ENCODE data around the gene ZC3HAV1.
"Not testable (repeated sequence)": the region's sequence is repeated elsewhere in the genome, so short reads cannot be mapped to it uniquely, and the experiment has no call there.

The ZC3HAV1 gene

GRCh38 chr7:139103057-139103815 lies 6.3 kb downstream of the ZC3HAV1 start:
- Histone ChIP-seq H4K20me1 (ENCODE audit: insufficient read depth, low read length) (no peaks in the 10 kb centered on the region), H3K9ac (ENCODE audit: low read length) (no peak overlapping the region), H3K4me1 (ENCODE audit: insufficient read depth, low read length, severe bottlenecking) (peaks cover 57% of the 10 kb centered on the region), H3K4me3 (ENCODE audit: low read depth, low read length, poor library complexity, severe bottlenecking) (no peak overlapping the region), H3K9me3 (ENCODE audit: low read length) (no peaks in the 10 kb centered on the region), H2AFZ (ENCODE audit: low read length) (no peak overlapping the region), H3K4me2 (ENCODE audit: low read length) (peak overlapping the region; percentile 61; the same call in 1 of the 2 replicates), H3K36me3 (ENCODE audit: insufficient read depth, low read length) (no peaks in the 10 kb centered on the region), H3K27ac (ENCODE audit: low read depth, low read length, poor library complexity, severe bottlenecking) (peak overlapping the region; percentile 76), H3K27me3 (ENCODE audit: insufficient read depth, low read length) (no peaks in the 10 kb centered on the region), H3F3A (ENCODE audit: insufficient read depth, low read length) (no peaks in the 10 kb centered on the region), H3K79me2 (ENCODE audit: insufficient read depth, low read length) (peaks cover 15% of the 10 kb centered on the region), H3K9me2 (ENCODE audit: low read depth, low read length) (no peaks in the 10 kb centered on the region)
- TF ChIP-seq EZH2 (IDR thresholded peaks at IDR 0.05; ENCODE audit: borderline replicate concordance, low read length) (no peak), CTCF (IDR thresholded peaks at IDR 0.05; ENCODE audit: low read length) (no peak)

- H3F3A ChIP-seq (ENCODE audit: insufficient read depth, low read length); H3K27me3 ChIP-seq (ENCODE audit: insufficient read depth, low read length); H3K4me2 ChIP-seq (ENCODE audit: low read length); H3K9ac ChIP-seq (ENCODE audit: low read length); H2AFZ ChIP-seq (ENCODE audit: low read length); H3K36me3 ChIP-seq (ENCODE audit: insufficient read depth, low read length); H3K9me3 ChIP-seq (ENCODE audit: low read length); H3K27ac ChIP-seq (ENCODE audit: low read depth, low read length, poor library complexity, severe bottlenecking); H3K9me2 ChIP-seq (ENCODE audit: low read depth, low read length); H3K4me3 ChIP-seq (ENCODE audit: low read depth, low read length, poor library complexity, severe bottlenecking); H4K20me1 ChIP-seq (ENCODE audit: insufficient read depth, low read length): not testable (repeated sequence)
- Histone ChIP-seq H3K79me2 (ENCODE audit: insufficient read depth, low read length) (peaks cover 15% of the 10 kb centered on the region), H3K4me1 (ENCODE audit: insufficient read depth, low read length, severe bottlenecking) (peaks cover 43% of the 10 kb centered on the region)
Measured at GRCh38 chr7:139101637-139102158, 7.8 kb downstream of the ZC3HAV1 start.

GRCh38 chr7:139099172-139099947 lies 10.2 kb downstream of the ZC3HAV1 start:
- Histone ChIP-seq H3K4me2 (ENCODE audit: low read length) (no peak overlapping the region), H2AFZ (ENCODE audit: low read length) (no peak overlapping the region), H3K4me3 (ENCODE audit: low read depth, low read length, poor library complexity, severe bottlenecking) (no peak overlapping the region), H3K27me3 (ENCODE audit: insufficient read depth, low read length) (no peaks in the 10 kb centered on the region), H3K4me1 (ENCODE audit: insufficient read depth, low read length, severe bottlenecking) (peaks cover 36% of the 10 kb centered on the region), H4K20me1 (ENCODE audit: insufficient read depth, low read length) (no peaks in the 10 kb centered on the region), H3K79me2 (ENCODE audit: insufficient read depth, low read length) (peaks cover 15% of the 10 kb centered on the region), H3K9me2 (ENCODE audit: low read depth, low read length) (no peaks in the 10 kb centered on the region), H3K36me3 (ENCODE audit: insufficient read depth, low read length) (no peaks in the 10 kb centered on the region), H3K9ac (ENCODE audit: low read length) (no peak overlapping the region), H3F3A (ENCODE audit: insufficient read depth, low read length) (no peaks in the 10 kb centered on the region), H3K27ac (ENCODE audit: low read depth, low read length, poor library complexity, severe bottlenecking) (no peak overlapping the region), H3K9me3 (ENCODE audit: low read length) (no peaks in the 10 kb centered on the region)
- no peak for TF ChIP-seq CTCF (IDR thresholded peaks at IDR 0.05; ENCODE audit: low read length)
- TF ChIP-seq EZH2 (IDR thresholded peaks at IDR 0.05; ENCODE audit: borderline replicate concordance, low read length) = no peak

Measured in OCI-LY1 (cell line).